SKM-1 treated with dmso at 0.1 percent for 144 hours (cell line): ENCODE measurements around the gene NOC4L.
"Not testable (repeated sequence)": the region's sequence is repeated elsewhere in the genome, so short reads cannot be mapped to it uniquely, and the experiment has no call there.

Source experiments
- DNase-seq: peaks from one replicate; lab custom pipeline; 2025; ENCODE audit not compliant: unreplicated experiment; lab: John Stamatoyannopoulos, UW

The NOC4L gene

DNA sequence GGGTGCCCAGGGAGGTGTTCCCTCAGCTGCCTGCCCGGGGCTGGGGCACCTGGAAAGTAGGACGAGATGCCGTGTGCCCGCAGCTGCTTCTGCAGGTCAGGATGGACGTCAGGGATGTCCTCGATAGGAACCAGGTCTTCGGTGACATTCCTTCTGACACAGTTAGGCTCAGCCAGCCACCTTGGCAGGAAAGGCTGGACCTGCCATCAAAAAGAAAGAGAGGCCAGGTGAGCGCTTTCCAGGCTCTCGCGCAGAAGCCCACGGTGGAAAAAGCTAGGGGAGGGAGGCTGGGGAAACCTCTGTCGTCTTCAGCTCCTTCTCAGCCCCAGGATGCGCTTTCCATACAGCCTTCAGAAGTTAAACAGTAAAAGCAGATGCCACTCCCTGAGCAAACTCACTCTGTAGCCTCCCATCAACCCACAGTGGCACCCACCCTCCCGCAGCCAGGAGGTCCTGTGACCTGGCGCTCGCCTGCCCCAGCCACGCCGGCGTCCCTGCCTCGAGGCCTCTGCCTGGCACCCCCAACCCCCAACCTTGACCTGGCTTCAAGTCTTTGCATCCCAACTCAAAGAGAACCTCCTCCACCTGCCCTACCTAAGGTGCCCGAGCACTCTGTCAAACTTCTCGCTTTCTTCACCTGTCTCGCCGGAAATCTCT, 1.4 kb upstream of the NOC4L start:
- no peak for DNase-seq

DNA sequence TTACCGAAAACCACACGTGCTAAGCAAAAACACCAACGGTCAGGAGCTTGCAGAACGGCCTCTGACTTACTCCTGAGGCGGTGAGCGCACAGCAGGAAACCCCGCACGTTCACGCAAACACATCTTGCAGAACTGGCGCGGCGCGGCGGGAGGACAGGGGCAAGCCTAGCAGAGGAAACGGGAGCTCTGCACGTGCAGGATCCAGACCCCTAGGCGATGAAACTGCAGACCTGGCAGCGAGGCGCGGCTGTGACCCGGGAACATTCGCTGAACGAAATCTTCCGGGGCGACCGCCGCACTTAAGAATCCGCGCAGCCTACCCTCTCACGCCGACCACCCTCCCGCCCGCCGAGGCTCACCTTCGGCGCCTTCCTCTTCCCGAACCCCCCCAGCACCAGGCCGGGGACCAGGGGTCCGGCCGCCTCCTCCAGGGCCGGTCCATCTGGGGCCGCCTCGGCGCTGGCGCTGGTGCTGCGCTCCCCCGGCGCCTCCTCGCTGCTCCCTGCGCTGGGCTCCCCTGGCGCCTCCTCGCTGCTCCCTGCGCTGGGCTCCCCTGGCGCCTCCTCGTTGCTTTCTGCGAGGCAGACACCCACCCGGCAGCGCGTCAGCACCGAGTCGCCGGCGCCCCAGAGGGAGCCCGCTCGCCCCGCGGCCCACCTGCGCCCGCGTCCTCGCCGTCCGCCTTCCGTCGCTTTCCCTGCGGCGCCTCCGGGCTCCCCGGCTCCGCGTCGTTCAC, 753 bp upstream of the NOC4L start:
- DNase-seq, result no peak

DNA sequence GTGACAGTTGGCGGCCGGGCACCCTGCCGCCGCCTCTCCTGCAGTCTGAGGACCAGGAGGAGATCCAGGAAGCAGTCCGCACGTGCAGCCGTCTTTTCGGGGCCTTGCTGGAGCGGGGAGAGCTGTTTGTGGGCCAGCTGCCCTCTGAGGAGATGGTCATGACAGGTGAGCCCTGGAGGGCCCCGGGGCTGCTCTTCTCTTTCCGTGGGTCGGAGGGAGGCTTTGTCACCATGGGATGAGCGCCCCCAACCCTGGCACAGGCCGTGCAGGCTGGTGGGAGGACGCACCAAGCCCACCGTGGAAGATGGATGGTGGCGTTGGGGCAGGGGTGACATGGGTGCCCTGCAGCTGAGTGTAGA, 532 bp downstream of the NOC4L start:
- DNase-seq, result no peak

DNA sequence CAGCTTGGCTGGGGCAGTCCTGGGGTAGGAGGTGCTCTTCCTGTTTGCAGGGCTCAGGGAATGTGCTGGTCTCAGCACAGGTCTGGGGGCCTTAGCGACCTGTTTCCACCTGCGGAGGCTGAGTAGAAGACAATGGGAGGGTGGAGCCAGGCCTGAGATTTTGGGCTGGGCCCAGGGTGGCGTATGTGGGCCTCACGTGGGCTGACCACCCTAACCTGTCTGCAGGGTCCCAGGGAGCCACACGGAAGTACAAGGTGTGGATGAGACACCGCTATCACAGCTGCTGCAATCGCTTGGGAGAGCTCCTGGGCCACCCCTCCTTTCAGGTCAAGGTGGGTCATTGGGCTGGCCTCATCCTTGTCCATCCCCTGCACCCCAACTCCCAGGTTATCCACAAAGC, 1.1 kb downstream of the NOC4L start:
- DNase-seq, result no peak

DNA sequence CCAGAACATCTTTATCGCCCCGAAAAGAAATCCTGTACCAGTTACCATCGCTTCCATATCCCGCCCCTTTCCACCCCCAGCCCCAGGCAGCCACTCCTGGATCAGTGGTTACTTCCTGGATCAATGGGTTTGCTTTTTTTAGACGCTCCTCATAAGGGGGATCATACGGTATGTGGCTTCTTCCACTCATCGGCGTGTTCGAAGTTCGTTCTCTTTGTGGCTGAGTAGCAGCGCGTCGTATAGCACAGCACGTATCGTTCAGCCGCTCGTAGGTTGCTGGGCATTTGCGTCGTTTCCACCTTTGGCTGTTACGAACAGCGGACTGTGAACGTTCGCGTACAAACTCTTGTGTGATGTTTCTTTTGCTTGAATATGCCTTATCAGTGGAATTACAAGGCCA, 1.8 kb downstream of the NOC4L start:
- no peak for DNase-seq

DNA sequence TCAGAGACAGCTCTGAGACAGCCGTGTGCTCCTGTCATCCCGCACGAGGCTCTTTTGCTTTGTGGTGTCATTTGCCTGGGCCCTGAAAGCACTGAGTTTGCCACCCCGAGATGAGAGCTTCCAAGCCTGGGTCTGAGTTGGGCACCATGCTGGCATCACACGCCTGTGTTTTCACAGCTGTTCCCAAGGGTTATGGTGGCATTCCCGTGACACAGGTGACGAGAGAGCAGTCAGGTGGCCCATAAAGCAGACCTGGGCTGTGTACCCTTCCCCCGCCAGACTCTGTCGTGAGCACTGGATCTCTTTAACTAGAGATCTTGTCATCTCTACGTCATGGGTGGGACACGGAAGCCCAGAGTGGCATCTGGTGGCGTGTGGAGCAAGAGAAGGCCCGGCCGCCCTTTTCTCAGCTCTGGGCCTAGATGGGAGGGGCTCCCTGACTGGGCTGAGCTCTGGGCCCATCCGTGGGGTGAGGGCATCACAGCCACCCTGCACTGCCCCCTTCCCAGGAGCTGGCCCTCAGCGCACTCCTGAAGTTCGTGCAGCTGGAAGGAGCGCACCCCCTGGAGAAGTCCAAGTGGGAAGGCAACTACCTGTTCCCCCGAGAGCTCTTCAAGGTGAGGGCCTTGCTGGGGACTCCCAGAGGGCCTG, 2.6 kb downstream of the NOC4L start:
- no peak for DNase-seq

DNA sequence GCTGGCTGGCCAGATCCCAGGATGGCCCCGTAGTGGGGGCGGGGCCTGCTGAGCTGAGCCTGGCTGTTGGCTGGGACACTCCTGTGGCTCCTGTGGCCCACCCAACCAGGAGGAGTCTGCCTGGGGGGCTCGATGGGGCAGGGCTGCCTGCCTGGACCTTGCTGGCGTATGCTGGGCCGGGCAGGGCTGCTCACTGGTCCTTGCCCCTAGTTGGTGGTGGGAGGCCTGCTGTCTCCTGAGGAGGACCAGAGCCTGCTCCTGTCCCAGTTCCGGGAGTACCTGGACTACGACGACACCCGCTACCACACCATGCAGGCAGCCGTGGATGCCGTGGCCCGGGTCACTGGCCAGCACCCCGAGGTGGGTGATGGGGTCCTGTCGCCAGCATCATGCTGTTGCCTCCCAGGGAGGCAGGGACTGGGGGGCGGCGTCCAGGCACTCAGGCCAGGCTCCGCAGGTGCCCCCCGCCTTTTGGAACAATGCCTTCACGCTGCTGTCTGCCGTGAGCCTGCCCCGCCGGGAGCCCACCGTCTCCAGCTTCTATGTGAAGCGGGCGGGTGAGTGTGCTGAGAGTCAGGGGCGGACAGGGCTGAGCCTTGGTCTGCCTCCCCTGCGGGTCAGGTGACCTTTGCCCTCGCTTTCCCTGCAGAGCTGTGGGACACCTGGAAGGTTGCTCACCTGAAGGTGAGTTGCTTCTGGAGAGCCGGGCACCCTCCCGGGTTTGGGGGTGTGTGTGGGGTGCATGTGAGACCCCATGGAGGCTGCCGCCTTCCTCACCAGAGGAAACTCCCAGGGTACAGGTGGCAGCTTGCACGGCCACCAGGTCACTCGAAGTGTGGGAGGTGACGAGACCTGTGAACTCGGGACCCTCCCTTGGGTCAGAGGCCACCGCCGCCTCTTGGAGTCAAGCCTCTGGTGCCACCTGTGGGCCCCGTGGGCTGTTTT, 3.4 kb downstream of the NOC4L start:
- DNase-seq, result no peak

DNA sequence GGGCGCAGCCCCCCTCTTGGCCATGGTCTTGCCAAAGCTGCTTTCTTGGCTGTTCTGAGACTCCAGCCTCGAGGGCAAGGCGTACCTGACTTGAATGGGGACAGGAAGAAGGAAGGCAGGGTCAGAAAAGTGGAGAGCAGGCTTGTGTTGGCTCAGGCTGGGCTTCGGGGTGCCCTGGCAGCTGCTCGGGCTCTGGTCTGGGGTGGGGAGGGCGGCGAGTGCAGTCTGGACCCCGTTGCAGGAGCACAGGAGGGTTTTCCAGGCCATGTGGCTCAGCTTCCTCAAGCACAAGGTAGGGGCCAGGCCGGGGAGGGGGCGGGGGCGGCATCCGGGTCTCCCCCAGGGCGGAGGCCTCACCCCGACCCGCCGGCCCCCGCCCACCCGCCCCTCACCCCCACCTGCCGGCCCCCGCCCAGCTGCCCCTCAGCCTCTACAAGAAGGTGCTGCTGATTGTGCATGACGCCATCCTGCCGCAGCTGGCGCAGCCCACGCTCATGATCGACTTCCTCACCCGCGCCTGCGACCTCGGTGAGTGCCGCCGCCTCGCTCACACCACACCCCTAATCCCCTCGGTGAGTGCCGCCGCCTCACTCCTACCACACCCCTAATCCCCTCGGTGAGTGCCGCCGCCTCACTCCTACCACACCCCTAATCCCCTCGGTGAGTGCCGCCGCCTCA, 4.2 kb downstream of the NOC4L start:
- no peak for DNase-seq

DNA sequence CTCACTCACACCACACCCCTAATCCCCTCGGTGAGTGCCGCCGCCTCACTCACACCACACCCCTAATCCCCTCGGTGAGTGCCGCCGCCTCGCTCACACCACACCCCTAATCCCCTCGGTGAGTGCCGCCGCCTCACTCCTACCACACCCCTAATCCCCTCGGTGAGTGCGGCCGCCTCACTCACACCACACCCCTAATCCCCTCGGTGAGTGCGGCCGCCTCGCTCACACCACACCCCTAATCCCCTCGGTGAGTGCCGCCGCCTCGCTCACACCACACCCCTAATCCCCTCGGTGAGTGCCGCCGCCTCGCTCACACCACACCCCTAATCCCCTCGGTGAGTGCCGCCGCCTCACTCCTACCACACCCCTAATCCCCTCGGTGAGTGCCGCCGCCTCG, 5.3 kb downstream of the NOC4L start:
- DNase-seq, result not testable (repeated sequence)

DNA sequence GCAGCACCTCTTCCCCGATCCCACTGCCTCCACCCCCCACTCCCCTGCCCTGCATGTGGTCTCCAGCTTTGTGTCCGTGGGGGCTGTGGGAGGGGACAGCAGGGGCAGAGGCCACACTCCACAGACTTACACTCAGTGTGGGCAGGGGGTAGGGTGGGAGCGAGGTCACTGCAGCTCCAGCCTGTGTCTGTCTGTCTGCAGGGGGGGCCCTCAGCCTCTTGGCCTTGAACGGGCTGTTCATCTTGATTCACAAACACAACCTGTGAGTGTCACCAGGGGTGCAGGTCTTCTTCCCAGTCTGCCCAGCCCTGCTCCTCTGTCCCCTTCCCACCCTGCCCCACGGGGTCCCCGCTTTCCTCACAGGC, 6.5 kb downstream of the NOC4L start:
- no peak for DNase-seq

DNA sequence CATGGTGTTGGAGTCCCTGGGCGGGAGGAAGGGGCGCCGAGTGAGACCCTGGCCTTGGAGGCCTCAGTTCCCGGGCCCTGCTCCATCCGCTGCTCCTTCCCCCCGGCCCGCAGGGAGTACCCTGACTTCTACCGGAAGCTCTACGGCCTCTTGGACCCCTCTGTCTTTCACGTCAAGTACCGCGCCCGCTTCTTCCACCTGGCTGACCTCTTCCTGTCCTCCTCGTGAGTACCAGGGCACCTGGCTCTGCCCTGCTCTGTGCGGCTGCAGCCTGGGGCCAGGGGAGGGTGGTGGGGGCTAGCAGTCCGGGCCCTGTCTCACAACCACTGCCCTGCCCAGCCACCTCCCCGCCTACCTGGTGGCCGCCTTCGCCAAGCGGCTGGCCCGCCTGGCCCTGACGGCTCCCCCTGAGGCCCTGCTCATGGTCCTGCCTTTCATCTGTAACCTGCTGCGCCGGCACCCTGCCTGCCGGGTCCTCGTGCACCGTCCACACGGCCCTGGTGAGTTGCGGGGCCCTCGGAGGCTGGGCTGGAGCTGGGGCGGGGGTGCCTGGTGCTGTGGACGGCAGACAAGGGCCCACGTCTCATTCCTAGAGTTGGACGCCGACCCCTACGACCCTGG, 7.0 kb downstream of the NOC4L start:
- no peak for DNase-seq

DNA sequence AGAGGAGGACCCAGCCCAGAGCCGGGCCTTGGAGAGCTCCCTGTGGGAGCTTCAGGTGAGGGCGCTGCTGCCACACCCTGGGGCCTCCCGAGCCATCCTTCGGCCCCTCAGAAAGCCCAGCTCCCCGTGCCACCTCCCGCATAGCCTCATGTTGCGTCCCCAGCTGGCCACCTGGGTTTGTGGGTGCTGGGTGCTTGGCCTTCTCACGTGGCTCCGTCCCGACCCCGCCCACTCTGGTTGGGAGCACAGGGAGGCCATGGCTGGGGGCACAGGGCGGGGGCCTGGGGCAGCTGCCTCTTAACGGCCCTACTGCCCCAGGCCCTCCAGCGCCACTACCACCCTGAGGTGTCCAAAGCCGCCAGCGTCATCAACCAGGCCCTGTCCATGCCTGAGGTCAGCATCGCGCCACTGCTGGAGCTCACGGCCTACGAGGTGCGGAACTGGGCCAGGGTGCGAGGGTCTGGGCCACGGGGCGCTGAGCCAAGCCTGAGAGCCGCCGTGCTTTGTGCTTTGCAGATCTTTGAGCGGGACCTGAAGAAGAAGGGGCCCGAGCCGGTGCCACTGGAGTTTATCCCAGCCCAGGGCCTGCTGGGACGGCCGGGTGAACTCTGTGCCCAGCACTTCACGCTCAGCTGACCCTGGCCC, 7.6 kb downstream of the NOC4L start:
- DNase-seq, result no peak

DNA sequence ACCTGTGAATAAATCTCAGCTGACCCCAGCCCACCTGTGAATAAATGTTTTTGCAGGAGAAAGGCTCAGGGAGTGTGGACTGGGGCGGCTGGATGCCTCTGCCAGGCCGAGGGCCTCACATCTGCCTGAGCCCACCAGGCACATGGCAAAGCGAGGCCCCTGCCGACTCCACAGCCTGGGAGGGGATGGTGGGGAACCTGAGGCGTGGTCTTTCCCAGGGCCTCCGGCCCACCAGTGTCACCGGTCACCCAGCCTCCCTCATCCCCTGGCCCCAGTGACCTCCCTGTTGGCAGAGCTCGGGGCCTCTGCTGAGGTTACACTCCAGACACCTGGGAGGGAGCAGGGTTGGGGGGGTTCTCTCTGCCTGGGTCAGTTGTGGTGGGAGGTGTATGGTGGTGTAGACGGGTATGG, 8.2 kb downstream of the NOC4L start:
- DNase-seq, result no peak

DNA sequence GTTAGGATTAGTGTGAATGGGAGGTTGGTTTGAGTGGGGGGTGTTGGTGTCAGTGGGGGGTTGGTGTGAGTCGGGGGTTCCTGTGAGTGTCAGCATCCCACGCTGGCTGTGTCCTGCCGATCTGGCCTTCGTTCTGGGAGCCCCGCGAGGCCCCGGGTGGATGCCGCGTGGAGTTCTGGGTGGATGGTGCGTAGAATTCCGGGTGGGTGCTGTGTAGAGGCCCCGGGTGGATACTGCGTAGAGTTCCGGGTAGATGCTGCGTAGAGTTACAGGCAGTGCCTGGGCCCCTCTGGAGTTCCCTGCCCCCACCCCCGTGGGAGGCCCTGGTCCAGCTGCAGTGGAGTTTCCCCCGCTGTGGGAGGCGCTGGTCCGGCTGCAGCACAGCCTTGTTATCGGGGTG, 8.7 kb downstream of the NOC4L start:
- no peak for DNase-seq

DNA sequence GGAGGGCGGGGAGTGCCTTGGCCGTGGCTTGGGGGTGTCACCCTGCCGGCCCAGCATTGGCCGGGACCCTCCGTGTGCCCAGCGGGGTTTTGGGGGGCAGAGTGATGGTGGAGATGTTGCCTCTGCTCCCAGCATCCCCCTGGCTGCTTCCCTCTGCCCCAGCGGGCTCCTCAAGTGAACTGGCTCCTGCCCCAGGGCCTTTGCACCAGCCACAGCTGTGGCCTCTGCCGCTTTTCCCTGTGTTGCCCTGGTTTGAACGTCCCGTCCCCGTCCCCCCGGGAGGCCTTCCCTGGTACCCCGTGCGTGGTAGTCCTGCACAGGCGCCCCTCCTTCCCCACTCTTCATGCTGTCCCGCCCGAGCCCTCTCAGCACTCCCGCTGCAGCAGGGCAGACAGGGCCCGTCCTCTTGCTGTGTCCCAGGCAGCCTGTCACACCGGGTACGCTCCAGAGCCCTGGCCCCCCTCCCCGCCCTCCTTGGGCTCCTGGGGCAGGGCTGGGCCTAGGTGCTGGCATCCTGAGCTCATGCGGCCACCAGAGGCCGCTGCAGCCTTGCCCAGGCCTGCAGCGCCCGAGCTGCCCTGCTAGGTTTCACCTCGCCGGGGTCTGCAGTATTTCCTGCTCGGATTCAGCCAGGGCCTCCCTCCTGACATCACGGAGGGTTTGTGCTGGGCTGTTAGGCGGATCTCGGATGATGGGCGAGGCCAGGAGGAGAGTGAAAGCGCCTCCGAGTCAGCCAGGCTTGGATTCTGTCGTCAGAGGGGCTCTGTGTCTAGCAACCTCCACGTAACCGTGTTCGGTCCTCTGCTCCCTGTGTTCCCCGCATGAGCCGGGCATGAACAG, 9.5 kb downstream of the NOC4L start:
- peak; percentile 16 for DNase-seq

DNA sequence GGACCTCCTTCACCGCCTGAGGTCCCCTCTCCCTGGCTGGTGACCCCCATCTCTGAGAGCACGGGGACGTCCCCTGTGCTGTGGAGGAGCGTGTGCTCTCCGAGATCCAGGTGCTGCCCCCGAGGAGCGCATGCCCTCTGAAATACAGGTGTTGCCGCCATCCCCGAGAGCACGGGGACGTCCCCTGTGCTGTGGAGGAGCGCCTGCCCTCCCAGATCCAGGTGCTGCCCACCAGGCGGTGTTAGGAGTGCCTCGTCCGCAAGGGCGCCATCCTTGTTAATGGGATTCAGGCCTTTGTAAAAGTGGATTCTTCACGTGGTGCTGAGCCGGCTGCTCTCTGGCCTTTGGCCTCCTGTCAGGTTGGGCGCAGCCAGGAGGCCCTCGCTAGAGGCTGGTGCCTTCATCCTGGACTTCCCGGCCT, 10.1 kb downstream of the NOC4L start:
- no peak for DNase-seq

DNA sequence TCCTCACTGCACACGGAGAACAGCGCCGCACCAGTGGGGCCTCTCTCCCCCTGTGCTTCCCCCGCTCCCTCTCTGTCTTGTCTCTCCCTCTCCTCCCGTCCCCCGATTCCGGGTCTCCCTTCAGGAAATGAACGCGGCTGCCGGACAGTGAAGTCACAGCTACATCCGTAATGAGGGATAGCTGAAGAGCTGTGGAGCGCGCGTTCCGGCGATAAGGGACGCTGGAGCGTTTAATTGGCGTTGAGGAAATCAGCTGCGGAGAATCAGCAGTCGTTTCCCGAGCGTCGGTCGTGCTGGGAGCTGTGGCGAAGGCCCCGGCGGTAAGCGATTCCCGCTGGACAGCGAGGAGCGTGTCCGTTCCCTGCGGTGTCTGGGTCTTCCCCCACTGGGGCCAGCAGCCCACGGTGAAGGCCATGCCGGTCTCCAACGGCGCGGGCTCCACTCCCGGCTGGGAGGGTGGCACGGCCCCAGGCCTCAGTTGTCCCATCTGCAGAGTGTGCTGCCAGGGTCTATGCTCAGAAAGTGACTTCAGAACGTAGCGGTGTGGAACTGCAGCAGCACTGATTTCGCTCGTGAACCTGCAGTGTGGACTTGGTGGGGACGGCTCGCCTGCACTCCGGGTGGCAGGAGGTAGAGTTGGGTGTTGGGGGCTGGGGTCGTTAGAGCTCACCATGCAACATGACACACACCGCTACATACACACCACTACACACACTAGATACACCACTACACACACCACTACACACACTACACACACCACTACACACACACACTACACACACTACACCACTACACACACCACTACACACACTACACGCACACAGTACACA, 10.9 kb downstream of the NOC4L start:
- no peak for DNase-seq
